ENCODE results near the gene COPS3. TPM values are rescaled to one million over a fixed set of nuclear protein-coding genes. Genes with fewer than 3 reads are reported as not detected.
A peak's percentile ranks its signal among the peaks of the same experiment; 100 is the strongest.

The COPS3 gene
- total RNA-seq, 1 experiment from 2014 or later = 157 TPM

DNA sequence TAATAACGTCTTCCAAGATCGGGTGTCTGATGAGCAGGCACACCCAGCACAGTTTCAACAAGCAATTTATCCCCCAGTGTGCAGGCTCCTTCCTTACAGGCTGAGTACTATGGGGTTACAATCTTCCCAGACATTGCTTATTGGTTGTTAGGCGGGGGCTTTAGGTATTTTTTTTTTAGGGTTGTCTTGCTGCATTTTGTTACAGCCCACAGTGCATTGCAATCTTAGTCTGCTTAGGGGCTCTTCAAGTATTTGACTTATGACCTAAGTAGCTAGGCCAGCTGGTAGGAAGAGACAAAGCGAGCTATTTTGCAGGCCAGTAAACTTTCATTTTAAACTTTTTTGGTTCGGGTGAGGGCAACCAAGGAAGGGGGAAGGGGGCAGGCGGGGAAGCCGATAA, 80.7 kb downstream of the COPS3 start:
- CTCF ChIA-PET = interaction anchor here (1.6 kb wide), 1 partner anchor 58 kb away, joined by 4 read pairs; no protein-coding TSS in a partner anchor
- Histone ChIP-seq H3K27ac (ENCODE audit: low read depth, low read length, poor library complexity, severe bottlenecking) (no peak overlapping the region), H3K36me3 (ENCODE audit: insufficient read depth, low read length, poor library complexity, severe bottlenecking) (peaks cover 15% of the 10 kb centered on the region), H3K4me1 (ENCODE audit: insufficient read depth, low read length, poor library complexity, severe bottlenecking) (peaks cover 9% of the 10 kb centered on the region), H3K4me3 (ENCODE audit: low read depth, low read length, poor library complexity, severe bottlenecking) (no peak overlapping the region), H3K9me3 (ENCODE audit: low read depth, low read length, poor library complexity, severe bottlenecking) (no peaks in the 10 kb centered on the region), H3K27me3 (replicated peaks; ENCODE audit: insufficient read depth, low read depth, low read length, poor library complexity) (no peaks in the 10 kb centered on the region)
- POLR2A ChIA-PET (ENCODE audit: low non-redundant PET) = interaction anchor here (0.9 kb wide), 1 partner anchor 144 kb away, joined by 6 read pairs; no protein-coding TSS in a partner anchor
- DNase-seq (ENCODE audit: low spot score) = no peak
- TF ChIP-seq, protein P1, sequence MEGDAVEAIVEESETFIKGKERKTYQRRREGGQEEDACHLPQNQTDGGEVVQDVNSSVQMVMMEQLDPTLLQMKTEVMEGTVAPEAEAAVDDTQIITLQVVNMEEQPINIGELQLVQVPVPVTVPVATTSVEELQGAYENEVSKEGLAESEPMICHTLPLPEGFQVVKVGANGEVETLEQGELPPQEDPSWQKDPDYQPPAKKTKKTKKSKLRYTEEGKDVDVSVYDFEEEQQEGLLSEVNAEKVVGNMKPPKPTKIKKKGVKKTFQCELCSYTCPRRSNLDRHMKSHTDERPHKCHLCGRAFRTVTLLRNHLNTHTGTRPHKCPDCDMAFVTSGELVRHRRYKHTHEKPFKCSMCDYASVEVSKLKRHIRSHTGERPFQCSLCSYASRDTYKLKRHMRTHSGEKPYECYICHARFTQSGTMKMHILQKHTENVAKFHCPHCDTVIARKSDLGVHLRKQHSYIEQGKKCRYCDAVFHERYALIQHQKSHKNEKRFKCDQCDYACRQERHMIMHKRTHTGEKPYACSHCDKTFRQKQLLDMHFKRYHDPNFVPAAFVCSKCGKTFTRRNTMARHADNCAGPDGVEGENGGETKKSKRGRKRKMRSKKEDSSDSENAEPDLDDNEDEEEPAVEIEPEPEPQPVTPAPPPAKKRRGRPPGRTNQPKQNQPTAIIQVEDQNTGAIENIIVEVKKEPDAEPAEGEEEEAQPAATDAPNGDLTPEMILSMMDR (conservative IDR thresholded peaks at IDR 0.05; ENCODE audit: low read depth, low read length) = no peak
- no peak for TF ChIP-seq EZH2 (IDR thresholded peaks at IDR 0.05; ENCODE audit: borderline replicate concordance, low read depth, low read length, poor library complexity, severe bottlenecking)
- intact Hi-C loops (cut with micrococcal nuclease; ENCODE audit: unreplicated experiment) = no loop called here
- BruUV-seq (replicated peaks) = no TSS peak

DNA sequence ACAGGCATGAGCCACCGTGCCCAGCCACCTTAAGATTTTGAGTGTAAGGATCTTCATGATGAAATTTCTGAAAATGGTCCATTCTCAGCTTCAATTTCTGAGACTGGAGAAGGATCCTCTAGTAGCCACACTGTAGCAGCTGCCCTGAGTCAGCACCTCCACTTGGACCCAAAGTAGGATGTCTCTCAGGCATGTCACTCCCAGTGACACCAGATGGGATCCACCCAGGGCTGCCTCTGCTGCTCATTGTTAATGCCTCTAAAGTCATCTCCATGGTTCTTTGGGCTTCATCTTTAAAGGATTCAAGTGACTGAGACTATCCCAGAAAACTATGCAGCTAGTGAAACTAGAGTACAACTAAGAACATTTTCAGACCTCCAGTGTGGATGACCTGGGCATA, 82.8 kb downstream of the COPS3 start:
- no peak overlapping the region for H3K27ac ChIP-seq (ENCODE audit: low read depth, low read length, poor library complexity, severe bottlenecking)
- TF ChIP-seq, protein P1 (conservative IDR thresholded peaks at IDR 0.05; ENCODE audit: low read depth, low read length) = no peak
- TF ChIP-seq EZH2 (IDR thresholded peaks at IDR 0.05; ENCODE audit: borderline replicate concordance, low read depth, low read length, poor library complexity, severe bottlenecking) = no peak
- peaks cover 15% of the 10 kb centered on the region for H3K36me3 ChIP-seq (ENCODE audit: insufficient read depth, low read length, poor library complexity, severe bottlenecking)
- no peak for DNase-seq (ENCODE audit: low spot score)
- H3K9me3 ChIP-seq (ENCODE audit: low read depth, low read length, poor library complexity, severe bottlenecking) = no peaks in the 10 kb centered on the region
- ChIA-PET POLR2A (ENCODE audit: low non-redundant PET) (no interaction called here), CTCF (no interaction called here)
- BruUV-seq (replicated peaks) = no TSS peak
- no peak overlapping the region for H3K4me3 ChIP-seq (ENCODE audit: low read depth, low read length, poor library complexity, severe bottlenecking)
- H3K27me3 ChIP-seq (replicated peaks; ENCODE audit: insufficient read depth, low read depth, low read length, poor library complexity) = no peaks in the 10 kb centered on the region
- intact Hi-C loops (cut with micrococcal nuclease; ENCODE audit: unreplicated experiment) = no loop called here
- H3K4me1 ChIP-seq (ENCODE audit: insufficient read depth, low read length, poor library complexity, severe bottlenecking) = no peaks in the 10 kb centered on the region

- TF ChIP-seq EZH2 (IDR thresholded peaks at IDR 0.05; ENCODE audit: borderline replicate concordance, low read depth, low read length, poor library complexity, severe bottlenecking) = no peak
- TF ChIP-seq, protein P1 (conservative IDR thresholded peaks at IDR 0.05; ENCODE audit: low read depth, low read length) = no peak
- POLR2A ChIA-PET (ENCODE audit: low non-redundant PET) = no interaction called here
- Histone ChIP-seq H3K36me3 (ENCODE audit: insufficient read depth, low read length, poor library complexity, severe bottlenecking) (peaks cover 7% of the 10 kb centered on the region), H3K27me3 (replicated peaks; ENCODE audit: insufficient read depth, low read depth, low read length, poor library complexity) (no peaks in the 10 kb centered on the region), H3K27ac (ENCODE audit: low read depth, low read length, poor library complexity, severe bottlenecking) (no peak overlapping the region), H3K4me1 (ENCODE audit: insufficient read depth, low read length, poor library complexity, severe bottlenecking) (no peaks in the 10 kb centered on the region), H3K9me3 (ENCODE audit: low read depth, low read length, poor library complexity, severe bottlenecking) (no peaks in the 10 kb centered on the region), H3K4me3 (ENCODE audit: low read depth, low read length, poor library complexity, severe bottlenecking) (no peak overlapping the region)
- CTCF ChIA-PET = no interaction called here
- DNase-seq (ENCODE audit: low spot score) = no peak
- TSS peak; percentile 15 for BruUV-seq (replicated peaks)
- intact Hi-C loops (cut with micrococcal nuclease; ENCODE audit: unreplicated experiment) = no loop called here
Observed at GRCh38 chr17:17196776-17197175, 84.3 kb downstream of the COPS3 start.

Other genes with a start within 250 kb of the COPS3 start
- 290 and 302 TPM in 2 replicates for gene MPRIP, start 238.8 kb downstream of the COPS3 start, total RNA-seq (2021)
- gene PLD6, start 74.9 kb downstream of the COPS3 start, total RNA-seq (2021) = 13.4 and 15.5 TPM in 2 replicates
- 47.6 and 60.2 TPM in 2 replicates for gene FLCN, start 44.1 kb downstream of the COPS3 start, total RNA-seq (2021)
- gene NT5M, start 22.1 kb upstream of the COPS3 start, total RNA-seq (2021) = 2.6 and 4.8 TPM in 2 replicates
- 20.4 and 21.6 TPM in 2 replicates for gene MED9, start 195.8 kb upstream of the COPS3 start, total RNA-seq (2021)
- 0.21 and 0.24 TPM in 2 replicates for gene RASD1, start 215.1 kb upstream of the COPS3 start, total RNA-seq (2021)